ENCODE measurements around the gene MSI2. TPM values are rescaled to one million over a fixed set of nuclear protein-coding genes. Genes with fewer than 3 reads are reported as not detected.

Gene MSI2
- total and polyA plus RNA-seq, 7 donors = 12.6 to 25.8 (median 21.3) TPM

- no peak for DNase-seq
- H3K9me3 ChIP-seq = no peaks in the 10 kb centered on the region
- H3K4me3 ChIP-seq = no peak overlapping the region
- H3K27me3 ChIP-seq = no peaks in the 10 kb centered on the region
- WGBS, 2 donors = 93 to 98% methylated on average over 14 of the region's 14 CpGs
- H3K36me3 ChIP-seq = peaks cover 0 to 7% (median 0%) of the 10 kb centered on the region in 4 donors
- H3K27ac ChIP-seq = no peak overlapping the region
- TF ChIP-seq CTCF (IDR thresholded peaks at IDR 0.05) = no peak
- TF ChIP-seq POLR2A (IDR thresholded peaks at IDR 0.05) = no peak
- TF ChIP-seq EP300 (IDR thresholded peaks at IDR 0.05) = no peak
- TF ChIP-seq POLR2AphosphoS5 (IDR thresholded peaks at IDR 0.05) = no peak
- intact Hi-C loops (cut with DNase I) = no loop called here
- no peaks in the 10 kb centered on the region for H3K4me1 ChIP-seq
Observed at GRCh38 chr17:57633236-57633635, 376.9 kb downstream of the MSI2 start.

GRCh38 chr17:57634713-57635465 lies 378.6 kb downstream of the MSI2 start:
- no peak overlapping the region for H3K4me3 ChIP-seq
- H3K36me3 ChIP-seq = peaks cover 0 to 11% (median 0%) of the 10 kb centered on the region in 4 donors
- H3K4me1 ChIP-seq = no peaks in the 10 kb centered on the region
- H3K27ac ChIP-seq = no peak overlapping the region
- no peaks in the 10 kb centered on the region for H3K27me3 ChIP-seq
- TF ChIP-seq POLR2A (IDR thresholded peaks at IDR 0.05) = no peak
- intact Hi-C loops (cut with DNase I) = no loop called here
- WGBS, 2 donors = 88 to 93% methylated on average over 4 of the region's 4 CpGs
- DNase-seq = no peak
- H3K9me3 ChIP-seq = no peaks in the 10 kb centered on the region

GRCh38 chr17:57636274-57636673 lies 380.0 kb downstream of the MSI2 start:
- Histone ChIP-seq H3K4me1 (no peaks in the 10 kb centered on the region), H3K27me3 (no peaks in the 10 kb centered on the region), H3K36me3 (peaks cover 0 to 11% (median 0%) of the 10 kb centered on the region in 4 donors), H3K27ac (no peak overlapping the region), H3K9me3 (no peaks in the 10 kb centered on the region), H3K4me3 (no peak overlapping the region)
- TF ChIP-seq CTCF (IDR thresholded peaks at IDR 0.05) = no peak
- no peak for TF ChIP-seq POLR2A (IDR thresholded peaks at IDR 0.05)
- no peak for TF ChIP-seq EP300 (IDR thresholded peaks at IDR 0.05)
- TF ChIP-seq POLR2AphosphoS5 (IDR thresholded peaks at IDR 0.05) = no peak
- 84 to 93% methylated on average over 9 of the region's 9 CpGs for WGBS, 2 donors
- intact Hi-C loops (cut with DNase I) = no loop called here
- no peak for DNase-seq

- no peak overlapping the region for H3K27ac ChIP-seq
- no peaks in the 10 kb centered on the region for H3K9me3 ChIP-seq
- peaks cover 0 to 11% (median 0%) of the 10 kb centered on the region in 4 donors for H3K36me3 ChIP-seq
- H3K4me1 ChIP-seq = no peaks in the 10 kb centered on the region
- H3K4me3 ChIP-seq = no peak overlapping the region
- DNase-seq = no peak
- 89 to 93% methylated on average over 20 of the region's 20 CpGs for WGBS, 2 donors
- TF ChIP-seq CTCF (IDR thresholded peaks at IDR 0.05) = no peak
- TF ChIP-seq EP300 (IDR thresholded peaks at IDR 0.05) = no peak
- no peak for TF ChIP-seq POLR2AphosphoS5 (IDR thresholded peaks at IDR 0.05)
- no peak for TF ChIP-seq POLR2A (IDR thresholded peaks at IDR 0.05)
- intact Hi-C loops (cut with DNase I) = no loop called here
- H3K27me3 ChIP-seq = no peaks in the 10 kb centered on the region
Observed at GRCh38 chr17:57636985-57637665, 380.8 kb downstream of the MSI2 start.

GRCh38 chr17:57637666-57638010 lies 381.3 kb downstream of the MSI2 start:
- no peak overlapping the region for H3K4me3 ChIP-seq
- peaks cover 0 to 11% (median 0%) of the 10 kb centered on the region in 4 donors for H3K36me3 ChIP-seq
- no peak overlapping the region for H3K27ac ChIP-seq
- H3K9me3 ChIP-seq = no peaks in the 10 kb centered on the region
- no peaks in the 10 kb centered on the region for H3K27me3 ChIP-seq
- WGBS, 2 donors = 92 to 93% methylated on average over 6 of the region's 6 CpGs
- TF ChIP-seq EP300 (IDR thresholded peaks at IDR 0.05) (no peak), POLR2A (IDR thresholded peaks at IDR 0.05) (no peak), POLR2AphosphoS5 (IDR thresholded peaks at IDR 0.05) (no peak), CTCF (IDR thresholded peaks at IDR 0.05) (no peak)
- no peaks in the 10 kb centered on the region for H3K4me1 ChIP-seq
- intact Hi-C loops (cut with DNase I) = no loop called here
- no peak for DNase-seq

All from sigmoid colon (tissue), 7 donors.